ENCODE results near the gene HBQ1.
"Not testable (repeated sequence)": the region's sequence is repeated elsewhere in the genome, so short reads cannot be mapped to it uniquely, and the experiment has no call there.

Gene HBQ1

GRCh38 chr16:160691-161190 is 19.5 kb upstream of the HBQ1 start:
- Histone ChIP-seq H3K9ac (ENCODE audit: low read length) (no peak overlapping the region), H3K36me3 (ENCODE audit: insufficient read depth, low read length) (no peaks in the 10 kb centered on the region), H3F3A (ENCODE audit: insufficient read depth, low read length) (no peaks in the 10 kb centered on the region), H3K4me2 (ENCODE audit: low read length) (no peak overlapping the region), H3K27me3 (ENCODE audit: insufficient read depth, low read length) (peaks cover 6% of the 10 kb centered on the region; the same call in 1 of the 2 replicates), H3K9me2 (ENCODE audit: low read depth, low read length) (no peaks in the 10 kb centered on the region), H2AFZ (ENCODE audit: low read length) (no peak overlapping the region), H3K4me1 (ENCODE audit: insufficient read depth, low read length, severe bottlenecking) (no peaks in the 10 kb centered on the region), H3K79me2 (ENCODE audit: insufficient read depth, low read length) (no peaks in the 10 kb centered on the region), H3K4me3 (ENCODE audit: low read depth, low read length, poor library complexity, severe bottlenecking) (no peak overlapping the region), H4K20me1 (ENCODE audit: insufficient read depth, low read length) (no peaks in the 10 kb centered on the region), H3K9me3 (ENCODE audit: low read length) (no peaks in the 10 kb centered on the region), H3K27ac (ENCODE audit: low read depth, low read length, poor library complexity, severe bottlenecking) (no peak overlapping the region)
- TF ChIP-seq CTCF (IDR thresholded peaks at IDR 0.05; ENCODE audit: low read length), result no peak
- no peak for TF ChIP-seq EZH2 (IDR thresholded peaks at IDR 0.05; ENCODE audit: borderline replicate concordance, low read length)

- Histone ChIP-seq H4K20me1 (ENCODE audit: insufficient read depth, low read length) (no peaks in the 10 kb centered on the region), H3K4me2 (ENCODE audit: low read length) (no peak overlapping the region), H3K79me2 (ENCODE audit: insufficient read depth, low read length) (no peaks in the 10 kb centered on the region), H3K4me3 (ENCODE audit: low read depth, low read length, poor library complexity, severe bottlenecking) (no peak overlapping the region), H3K9me2 (ENCODE audit: low read depth, low read length) (no peaks in the 10 kb centered on the region), H3K9me3 (ENCODE audit: low read length) (no peaks in the 10 kb centered on the region), H3K9ac (ENCODE audit: low read length) (no peak overlapping the region), H3K4me1 (ENCODE audit: insufficient read depth, low read length, severe bottlenecking) (no peaks in the 10 kb centered on the region), H2AFZ (ENCODE audit: low read length) (no peak overlapping the region), H3K27me3 (ENCODE audit: insufficient read depth, low read length) (no peaks in the 10 kb centered on the region; the same call in 1 of the 2 replicates), H3K27ac (ENCODE audit: low read depth, low read length, poor library complexity, severe bottlenecking) (no peak overlapping the region), H3F3A (ENCODE audit: insufficient read depth, low read length) (no peaks in the 10 kb centered on the region), H3K36me3 (ENCODE audit: insufficient read depth, low read length) (no peaks in the 10 kb centered on the region)
- TF ChIP-seq CTCF (IDR thresholded peaks at IDR 0.05; ENCODE audit: low read length), result no peak
- no peak for TF ChIP-seq EZH2 (IDR thresholded peaks at IDR 0.05; ENCODE audit: borderline replicate concordance, low read length)
These were observed 17.8 kb upstream of the HBQ1 start for GRCh38 chr16:162271-162991.

GRCh38 chr16:163139-163538 is 17.1 kb upstream of the HBQ1 start:
- H3K27ac ChIP-seq (ENCODE audit: low read depth, low read length, poor library complexity, severe bottlenecking); H2AFZ ChIP-seq (ENCODE audit: low read length); H3K4me2 ChIP-seq (ENCODE audit: low read length); H3K9me3 ChIP-seq (ENCODE audit: low read length); H3K4me1 ChIP-seq (ENCODE audit: insufficient read depth, low read length, severe bottlenecking); H3K4me3 ChIP-seq (ENCODE audit: low read depth, low read length, poor library complexity, severe bottlenecking); H3K36me3 ChIP-seq (ENCODE audit: insufficient read depth, low read length); H3K9ac ChIP-seq (ENCODE audit: low read length); H3K27me3 ChIP-seq (ENCODE audit: insufficient read depth, low read length); H4K20me1 ChIP-seq (ENCODE audit: insufficient read depth, low read length); H3K9me2 ChIP-seq (ENCODE audit: low read depth, low read length); H3F3A ChIP-seq (ENCODE audit: insufficient read depth, low read length); H3K79me2 ChIP-seq (ENCODE audit: insufficient read depth, low read length): not testable (repeated sequence)

- H2AFZ ChIP-seq (ENCODE audit: low read length); H3K4me2 ChIP-seq (ENCODE audit: low read length); H4K20me1 ChIP-seq (ENCODE audit: insufficient read depth, low read length); H3K27me3 ChIP-seq (ENCODE audit: insufficient read depth, low read length); H3K4me3 ChIP-seq (ENCODE audit: low read depth, low read length, poor library complexity, severe bottlenecking); H3K27ac ChIP-seq (ENCODE audit: low read depth, low read length, poor library complexity, severe bottlenecking); H3K9me2 ChIP-seq (ENCODE audit: low read depth, low read length); H3K4me1 ChIP-seq (ENCODE audit: insufficient read depth, low read length, severe bottlenecking); H3F3A ChIP-seq (ENCODE audit: insufficient read depth, low read length); H3K9me3 ChIP-seq (ENCODE audit: low read length); H3K79me2 ChIP-seq (ENCODE audit: insufficient read depth, low read length); H3K36me3 ChIP-seq (ENCODE audit: insufficient read depth, low read length); H3K9ac ChIP-seq (ENCODE audit: low read length): not testable (repeated sequence)
These were observed 16.6 kb upstream of the HBQ1 start for GRCh38 chr16:163696-164095.

GRCh38 chr16:164134-164823 is 16.0 kb upstream of the HBQ1 start:
- H3K27ac ChIP-seq (ENCODE audit: low read depth, low read length, poor library complexity, severe bottlenecking); H3K9ac ChIP-seq (ENCODE audit: low read length); H3F3A ChIP-seq (ENCODE audit: insufficient read depth, low read length); H2AFZ ChIP-seq (ENCODE audit: low read length); H3K4me3 ChIP-seq (ENCODE audit: low read depth, low read length, poor library complexity, severe bottlenecking); H3K4me2 ChIP-seq (ENCODE audit: low read length); H3K9me2 ChIP-seq (ENCODE audit: low read depth, low read length); H3K9me3 ChIP-seq (ENCODE audit: low read length); H3K36me3 ChIP-seq (ENCODE audit: insufficient read depth, low read length); H3K4me1 ChIP-seq (ENCODE audit: insufficient read depth, low read length, severe bottlenecking); H3K27me3 ChIP-seq (ENCODE audit: insufficient read depth, low read length); H4K20me1 ChIP-seq (ENCODE audit: insufficient read depth, low read length); H3K79me2 ChIP-seq (ENCODE audit: insufficient read depth, low read length): not testable (repeated sequence)

All from OCI-LY1 (cell line).